ENCODE measurements around the gene CALHM5.
A peak's percentile ranks its signal among the peaks of the same experiment; 100 is the strongest.

GRCh38 chr6:116482780-116483179 lies 28.7 kb upstream of the CALHM5 start:
- TF ChIP-seq CTCF (conservative IDR thresholded peaks at IDR 0.05; ENCODE audit: low read depth, low read length) = no peak
- no peak for TF ChIP-seq RAD21 (IDR thresholded peaks at IDR 0.05; ENCODE audit: low read length)
- TF ChIP-seq MXI1 (IDR thresholded peaks at IDR 0.05; ENCODE audit: borderline replicate concordance, low read depth, low read length) = no peak
- no peak for TF ChIP-seq BHLHE40 (IDR thresholded peaks at IDR 0.05; ENCODE audit: low read depth, low read length)
- TF ChIP-seq POLR2A (IDR thresholded peaks at IDR 0.05; ENCODE audit: low read depth, low read length) = no peak
- TF ChIP-seq CEBPB (IDR thresholded peaks at IDR 0.05; ENCODE audit: low read depth, low read length) = no peak
- peak; percentile 43 for TF ChIP-seq MAFK (IDR thresholded peaks at IDR 0.05; ENCODE audit: low read depth, low read length)
- no peak for TF ChIP-seq NFE2L2 (IDR thresholded peaks at IDR 0.05; ENCODE audit: low read depth, low read length)
- no peak for TF ChIP-seq RFX5 (IDR thresholded peaks at IDR 0.05; ENCODE audit: low read depth, low read length)
- no peak for TF ChIP-seq ELK1 (IDR thresholded peaks at IDR 0.05; ENCODE audit: borderline replicate concordance, low read depth, low read length)
- TF ChIP-seq SMC3 (IDR thresholded peaks at IDR 0.05; ENCODE audit: low read depth, low read length) = no peak
